ENCODE measurements around the gene NME9.

Gene NME9

DNA sequence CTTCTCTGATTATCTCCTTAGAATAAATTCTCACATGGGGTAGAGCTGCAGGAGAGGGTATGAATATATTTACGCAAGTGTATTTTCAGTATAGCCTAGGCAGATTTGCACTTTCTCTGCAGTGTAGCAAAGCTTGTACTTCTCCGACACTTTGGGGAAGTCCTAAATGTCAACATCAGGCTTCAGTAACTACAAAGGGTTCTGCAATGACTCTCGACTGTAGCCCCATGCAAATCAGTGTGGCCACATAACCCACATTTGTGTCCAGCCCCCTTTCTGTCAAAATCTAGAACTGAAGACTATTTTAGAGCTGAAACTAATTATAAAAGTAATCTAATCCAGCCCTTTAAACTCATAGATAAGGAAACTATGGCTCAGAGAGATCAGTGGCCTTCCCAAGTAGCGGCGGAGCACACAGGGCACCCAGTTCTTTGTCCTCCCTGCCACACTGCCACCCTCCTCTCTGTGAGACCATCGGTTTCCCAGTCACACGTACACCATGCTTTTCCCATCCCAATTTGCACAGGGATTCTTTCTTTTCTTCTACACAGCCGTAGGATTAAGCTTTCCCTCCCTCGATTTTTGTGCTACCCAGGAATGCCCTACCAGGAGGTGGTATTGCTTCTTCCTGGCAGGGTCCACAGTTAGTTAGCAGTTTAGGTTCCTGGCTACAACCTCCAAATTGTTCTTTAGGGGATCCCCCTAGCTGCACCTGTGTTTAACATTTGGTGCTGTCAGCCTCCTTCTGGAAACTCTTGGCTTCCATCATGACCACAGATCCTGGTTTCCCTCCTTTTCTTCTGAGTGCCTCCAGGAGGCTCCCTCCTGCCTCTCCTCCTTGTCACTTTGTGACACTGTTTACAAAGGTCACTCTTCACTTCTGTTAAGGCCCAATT lies 41.7 kb upstream of the NME9 start:
- no peak overlapping the region for H3K27ac ChIP-seq (ENCODE audit: low read length)
- H3K27me3 ChIP-seq (ENCODE audit: control insufficient read depth, insufficient read depth, low read length), result no peaks in the 10 kb centered on the region
- H3K4me1 ChIP-seq (ENCODE audit: control insufficient read depth, insufficient read depth, low read length), result no peaks in the 10 kb centered on the region
- H3K4me3 ChIP-seq (ENCODE audit: low read length), result no peak overlapping the region
- WGBS (ENCODE audit: insufficient coverage, insufficient read length), result no CpG with 5 or more reads among the region's 9 CpGs
- DNase-seq (ENCODE audit: low read depth, low spot score), result no peak
- no peaks in the 10 kb centered on the region for H3K36me3 ChIP-seq (ENCODE audit: control insufficient read depth, insufficient read depth, low read length)
- no peaks in the 10 kb centered on the region for H3K9me3 ChIP-seq (ENCODE audit: control insufficient read depth, insufficient read depth, low read length)

DNA sequence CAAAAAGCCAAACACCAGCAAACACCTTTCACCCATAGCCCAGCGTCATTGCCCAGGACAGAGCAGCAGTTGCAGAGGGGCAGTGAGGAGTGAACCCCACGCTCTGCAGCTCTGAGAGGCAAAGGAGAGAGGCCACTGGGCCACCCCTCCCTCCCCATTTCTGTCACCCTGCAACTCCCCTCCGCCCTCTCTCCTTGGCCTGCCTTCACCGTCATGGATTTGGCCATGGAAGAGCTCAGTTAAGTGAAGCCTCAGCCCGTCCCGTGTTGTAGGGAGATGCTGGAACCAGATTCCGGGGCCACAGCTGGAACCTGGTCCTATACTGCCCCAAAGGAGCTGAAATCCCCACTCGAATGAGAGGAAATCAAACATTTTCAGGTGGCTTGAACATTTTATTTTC lies 40.7 kb upstream of the NME9 start:
- Histone ChIP-seq H3K27ac (ENCODE audit: low read length) (no peak overlapping the region), H3K9me3 (ENCODE audit: control insufficient read depth, insufficient read depth, low read length) (no peaks in the 10 kb centered on the region), H3K27me3 (ENCODE audit: control insufficient read depth, insufficient read depth, low read length) (no peaks in the 10 kb centered on the region), H3K36me3 (ENCODE audit: control insufficient read depth, insufficient read depth, low read length) (no peaks in the 10 kb centered on the region), H3K4me1 (ENCODE audit: control insufficient read depth, insufficient read depth, low read length) (no peaks in the 10 kb centered on the region), H3K4me3 (ENCODE audit: low read length) (no peak overlapping the region)
- no CpG with 5 or more reads among the region's 8 CpGs for whole genome bisulfite sequencing (ENCODE audit: insufficient coverage, insufficient read length)
- no peak for DNase-seq (ENCODE audit: low read depth, low spot score)

DNA sequence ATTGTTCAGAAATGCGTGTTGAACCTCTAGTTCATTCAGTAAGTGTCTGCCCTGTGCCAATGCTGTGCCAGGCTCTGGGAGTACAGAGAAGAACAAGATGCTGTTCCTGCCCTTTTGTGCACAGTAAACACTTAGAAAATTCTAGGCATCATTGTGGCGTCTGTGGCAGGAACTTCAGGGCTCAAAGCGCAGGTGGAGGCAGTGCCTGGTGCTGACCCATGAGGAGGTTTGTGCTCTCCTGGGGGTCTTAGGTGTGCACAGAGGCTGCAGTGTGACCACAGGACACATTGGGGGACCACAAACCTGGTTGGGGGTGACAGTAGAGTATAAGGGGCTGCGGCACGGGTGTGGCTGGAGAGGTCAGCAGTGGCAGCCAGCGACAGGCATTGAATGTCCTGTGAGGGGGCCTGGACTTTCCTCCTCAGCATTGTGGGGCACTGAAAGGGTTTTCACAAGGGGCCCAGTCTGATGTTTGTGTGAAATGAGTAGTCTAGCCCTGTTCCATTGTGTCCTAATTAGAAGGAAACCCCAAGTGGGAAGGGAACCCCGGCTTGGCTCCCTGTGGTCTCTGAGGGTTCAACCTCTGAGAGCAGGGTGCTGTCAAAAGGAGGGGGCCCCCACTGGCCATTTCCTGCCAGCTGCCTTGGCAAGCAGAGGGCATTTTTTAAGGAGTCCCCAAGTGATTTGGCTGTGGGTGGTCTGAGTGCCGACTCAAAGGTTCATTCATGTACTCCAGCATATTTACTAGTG lies 39.7 kb upstream of the NME9 start:
- no peaks in the 10 kb centered on the region for H3K36me3 ChIP-seq (ENCODE audit: control insufficient read depth, insufficient read depth, low read length)
- WGBS (ENCODE audit: insufficient coverage, insufficient read length), result no CpG with 5 or more reads among the region's 8 CpGs
- no peak for DNase-seq (ENCODE audit: low read depth, low spot score)
- H3K27ac ChIP-seq (ENCODE audit: low read length), result no peak overlapping the region
- H3K4me1 ChIP-seq (ENCODE audit: control insufficient read depth, insufficient read depth, low read length), result no peaks in the 10 kb centered on the region
- H3K9me3 ChIP-seq (ENCODE audit: control insufficient read depth, insufficient read depth, low read length), result no peaks in the 10 kb centered on the region
- H3K27me3 ChIP-seq (ENCODE audit: control insufficient read depth, insufficient read depth, low read length), result no peaks in the 10 kb centered on the region
- H3K4me3 ChIP-seq (ENCODE audit: low read length), result no peak overlapping the region

DNA sequence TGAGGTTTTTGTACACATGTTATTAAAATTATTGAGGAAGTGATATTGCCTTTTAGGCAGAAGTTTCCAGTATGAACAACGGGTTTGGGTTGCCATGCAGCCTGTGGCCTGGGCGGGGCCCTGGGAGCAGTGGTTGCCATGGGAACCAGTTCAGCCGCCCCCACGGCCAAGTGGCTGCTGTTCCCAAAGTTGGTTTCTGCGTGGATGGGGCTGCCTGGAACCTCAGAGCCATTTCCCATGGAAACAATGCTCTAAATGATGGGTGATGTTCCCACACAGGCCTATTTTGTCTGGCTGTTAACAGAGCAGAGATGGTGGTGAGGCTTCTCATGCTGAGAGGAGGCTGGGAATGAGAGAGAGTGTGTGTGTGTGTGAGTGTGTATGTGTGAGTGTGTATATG lies 38.3 kb upstream of the NME9 start:
- Histone ChIP-seq H3K36me3 (ENCODE audit: control insufficient read depth, insufficient read depth, low read length) (no peaks in the 10 kb centered on the region), H3K4me1 (ENCODE audit: control insufficient read depth, insufficient read depth, low read length) (no peaks in the 10 kb centered on the region), H3K9me3 (ENCODE audit: control insufficient read depth, insufficient read depth, low read length) (no peaks in the 10 kb centered on the region), H3K27ac (ENCODE audit: low read length) (no peak overlapping the region), H3K4me3 (ENCODE audit: low read length) (no peak overlapping the region), H3K27me3 (ENCODE audit: control insufficient read depth, insufficient read depth, low read length) (no peaks in the 10 kb centered on the region)
- no CpG with 5 or more reads among the region's 5 CpGs for WGBS (ENCODE audit: insufficient coverage, insufficient read length)
- DNase-seq (ENCODE audit: low read depth, low spot score), result no peak

DNA sequence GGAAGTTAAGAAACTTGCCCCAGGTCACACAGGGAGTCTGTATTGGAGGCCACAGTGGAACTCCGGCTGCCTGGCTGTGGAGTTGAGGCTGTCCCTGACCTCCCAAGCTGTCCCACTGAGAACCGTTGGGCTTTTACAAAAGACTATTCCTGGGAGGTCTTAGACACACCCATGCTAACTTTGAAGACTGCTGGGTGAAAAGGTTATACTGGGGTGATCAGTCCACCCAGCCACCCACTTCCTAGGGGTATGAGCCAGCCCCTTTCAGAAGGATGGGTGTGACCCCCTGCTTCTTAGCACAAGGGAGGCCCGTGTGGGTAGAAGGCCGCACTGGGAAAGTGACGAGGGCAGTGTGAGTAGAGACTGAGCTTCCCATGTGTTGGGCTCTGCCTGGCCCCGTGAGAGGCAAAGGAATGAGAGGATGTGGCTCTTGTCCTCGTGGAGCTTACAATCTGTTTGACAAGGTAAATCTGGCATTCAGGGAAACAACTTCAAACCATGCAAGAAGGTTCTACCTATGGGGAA lies 37.7 kb upstream of the NME9 start:
- H3K27me3 ChIP-seq (ENCODE audit: control insufficient read depth, insufficient read depth, low read length), result no peaks in the 10 kb centered on the region

DNA sequence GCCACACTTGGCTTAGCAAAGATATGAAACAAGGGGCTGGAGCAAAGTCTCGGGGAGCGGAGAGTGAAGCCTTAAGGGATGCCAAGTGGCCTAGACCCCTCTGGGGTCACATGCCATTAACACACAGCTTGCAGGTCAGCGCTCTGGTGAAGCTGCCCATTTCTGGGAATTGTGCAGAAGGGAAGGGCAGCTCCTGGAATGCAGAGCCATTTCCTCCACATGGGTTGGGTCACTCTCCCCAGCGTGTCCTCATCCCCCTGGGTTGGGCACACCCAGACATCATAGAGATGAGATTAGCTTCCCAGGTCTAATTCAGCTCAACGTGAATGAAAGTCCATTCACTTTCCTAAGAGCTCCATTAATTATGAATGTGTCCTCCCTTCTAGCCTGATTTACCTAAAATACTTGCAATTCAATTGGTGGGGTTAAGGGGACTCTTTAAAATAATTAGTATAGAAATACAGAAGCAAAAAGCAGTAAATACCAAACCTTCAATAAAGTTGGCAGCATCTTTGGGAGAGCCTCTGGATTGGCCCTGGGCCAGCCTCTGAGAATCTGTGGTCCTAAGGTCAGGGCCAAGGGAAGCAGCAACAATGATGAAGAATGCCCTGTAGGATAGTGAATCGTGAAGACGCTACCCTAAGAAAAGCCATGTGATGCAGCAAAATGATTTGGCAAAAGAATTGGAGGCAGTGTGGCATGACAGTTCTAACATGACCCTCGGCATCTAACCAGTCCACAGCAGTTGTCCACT lies 36.5 kb upstream of the NME9 start:
- Histone ChIP-seq H3K36me3 (ENCODE audit: control insufficient read depth, insufficient read depth, low read length) (no peaks in the 10 kb centered on the region), H3K9me3 (ENCODE audit: control insufficient read depth, insufficient read depth, low read length) (no peaks in the 10 kb centered on the region), H3K4me1 (ENCODE audit: control insufficient read depth, insufficient read depth, low read length) (no peaks in the 10 kb centered on the region), H3K4me3 (ENCODE audit: low read length) (no peak overlapping the region), H3K27me3 (ENCODE audit: control insufficient read depth, insufficient read depth, low read length) (no peaks in the 10 kb centered on the region), H3K27ac (ENCODE audit: low read length) (no peak overlapping the region)
- no CpG with 5 or more reads among the region's 8 CpGs for WGBS (ENCODE audit: insufficient coverage, insufficient read length)
- DNase-seq (ENCODE audit: low read depth, low spot score), result no peak

More for the DNA sequence above, 37.7 kb upstream of the NME9 start:
- Histone ChIP-seq H3K4me3 (ENCODE audit: low read length) (no peak overlapping the region), H3K36me3 (ENCODE audit: control insufficient read depth, insufficient read depth, low read length) (no peaks in the 10 kb centered on the region), H3K27ac (ENCODE audit: low read length) (no peak overlapping the region), H3K9me3 (ENCODE audit: control insufficient read depth, insufficient read depth, low read length) (no peaks in the 10 kb centered on the region), H3K4me1 (ENCODE audit: control insufficient read depth, insufficient read depth, low read length) (no peaks in the 10 kb centered on the region)
- DNase-seq (ENCODE audit: low read depth, low spot score), result no peak
- WGBS (ENCODE audit: insufficient coverage, insufficient read length), result no CpG with 5 or more reads among the region's 7 CpGs

DNA sequence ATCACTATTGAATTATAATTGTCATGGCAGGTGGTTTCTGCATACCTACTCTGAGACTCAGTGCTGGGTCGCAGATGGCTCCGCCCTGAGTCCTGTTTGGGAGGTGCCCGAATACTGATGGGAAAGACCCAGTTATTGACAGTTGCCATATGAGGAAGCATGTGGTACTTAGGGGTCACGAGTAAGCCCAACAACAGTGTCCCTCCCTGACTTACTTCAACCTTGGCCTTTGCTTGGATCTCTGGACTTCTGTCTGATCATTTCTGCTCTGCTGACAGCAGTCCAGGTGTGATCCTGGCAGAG lies 35.6 kb upstream of the NME9 start:
- no CpG with 5 or more reads among the region's 4 CpGs for WGBS (ENCODE audit: insufficient coverage, insufficient read length)
- no peaks in the 10 kb centered on the region for H3K27me3 ChIP-seq (ENCODE audit: control insufficient read depth, insufficient read depth, low read length)
- no peak overlapping the region for H3K4me3 ChIP-seq (ENCODE audit: low read length)
- H3K36me3 ChIP-seq (ENCODE audit: control insufficient read depth, insufficient read depth, low read length), result no peaks in the 10 kb centered on the region
- H3K9me3 ChIP-seq (ENCODE audit: control insufficient read depth, insufficient read depth, low read length), result no peaks in the 10 kb centered on the region
- H3K27ac ChIP-seq (ENCODE audit: low read length), result no peak overlapping the region
- no peaks in the 10 kb centered on the region for H3K4me1 ChIP-seq (ENCODE audit: control insufficient read depth, insufficient read depth, low read length)
- no peak for DNase-seq (ENCODE audit: low read depth, low spot score)

DNA sequence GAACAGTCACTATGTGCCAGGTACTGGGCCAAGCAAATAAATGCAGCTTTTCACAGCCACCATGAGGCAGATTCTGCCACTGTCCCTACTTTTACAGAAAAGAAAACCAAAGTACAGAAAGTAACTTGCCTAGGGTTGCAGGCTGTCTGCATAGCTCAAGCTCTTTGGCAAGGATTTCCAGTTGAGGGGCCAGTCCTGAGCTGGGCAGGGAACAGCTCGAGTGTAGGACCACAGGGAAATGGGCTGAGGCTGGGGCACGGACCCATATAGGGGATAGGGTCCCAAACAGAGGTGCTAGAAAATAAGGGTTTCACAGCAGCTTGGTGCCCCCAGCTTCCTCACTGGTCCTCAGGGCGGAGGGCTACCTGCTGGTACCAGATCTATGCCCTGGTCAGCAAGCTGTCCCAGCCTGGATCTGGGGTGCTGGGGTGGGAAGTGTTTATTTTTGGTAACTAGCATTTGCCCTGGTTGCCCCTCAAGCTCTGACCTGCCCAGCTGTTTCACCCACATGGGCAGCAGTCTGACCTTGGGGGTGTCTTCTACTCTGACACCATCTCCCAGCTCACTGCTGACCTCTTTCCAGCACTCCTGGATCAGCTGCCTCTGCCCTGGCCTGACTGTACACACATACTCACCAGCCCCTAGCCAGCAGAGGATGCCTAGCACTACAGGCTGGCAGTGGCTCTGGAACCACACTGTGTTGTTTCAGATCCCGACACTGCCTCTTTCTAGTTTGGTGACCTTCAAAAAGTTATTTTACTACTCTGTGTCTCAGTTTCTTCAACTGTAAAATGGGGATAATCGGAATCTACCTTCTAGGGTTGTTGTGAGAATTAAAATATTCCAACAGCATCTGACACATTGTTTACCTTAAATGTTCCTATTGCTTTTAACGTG lies 35.0 kb upstream of the NME9 start:
- Histone ChIP-seq H3K4me1 (ENCODE audit: control insufficient read depth, insufficient read depth, low read length) (no peaks in the 10 kb centered on the region), H3K27ac (ENCODE audit: low read length) (no peak overlapping the region), H3K9me3 (ENCODE audit: control insufficient read depth, insufficient read depth, low read length) (no peaks in the 10 kb centered on the region), H3K27me3 (ENCODE audit: control insufficient read depth, insufficient read depth, low read length) (no peaks in the 10 kb centered on the region), H3K36me3 (ENCODE audit: control insufficient read depth, insufficient read depth, low read length) (no peaks in the 10 kb centered on the region), H3K4me3 (ENCODE audit: low read length) (no peak overlapping the region)
- no CpG with 5 or more reads among the region's 6 CpGs for WGBS (ENCODE audit: insufficient coverage, insufficient read length)
- DNase-seq (ENCODE audit: low read depth, low spot score), result no peak

DNA sequence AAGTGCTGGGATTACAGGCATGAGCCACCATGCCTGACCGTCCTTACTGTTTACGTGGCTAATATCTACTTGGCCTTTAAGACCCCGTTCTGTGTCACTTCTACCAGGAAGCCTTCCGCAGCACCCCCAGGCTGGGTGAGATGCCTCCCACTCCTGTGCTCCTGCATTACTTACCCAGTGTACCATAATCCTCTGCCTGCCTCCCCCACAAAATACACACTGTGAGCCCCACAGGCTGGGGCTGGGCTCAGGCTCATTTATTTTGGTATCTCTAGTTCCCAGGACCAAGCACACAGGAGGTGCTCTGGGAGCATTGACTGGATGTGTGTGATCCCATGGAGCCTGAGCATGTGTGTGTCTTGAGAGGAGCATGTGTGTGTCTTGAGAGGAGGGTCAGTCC lies 33.7 kb upstream of the NME9 start:
- H3K9me3 ChIP-seq (ENCODE audit: control insufficient read depth, insufficient read depth, low read length), result no peaks in the 10 kb centered on the region
- no CpG with 5 or more reads among the region's 4 CpGs for WGBS (ENCODE audit: insufficient coverage, insufficient read length)
- no peaks in the 10 kb centered on the region for H3K27me3 ChIP-seq (ENCODE audit: control insufficient read depth, insufficient read depth, low read length)
- no peak overlapping the region for H3K27ac ChIP-seq (ENCODE audit: low read length)
- no peaks in the 10 kb centered on the region for H3K4me1 ChIP-seq (ENCODE audit: control insufficient read depth, insufficient read depth, low read length)
- H3K4me3 ChIP-seq (ENCODE audit: low read length), result no peak overlapping the region
- no peak for DNase-seq (ENCODE audit: low read depth, low spot score)
- H3K36me3 ChIP-seq (ENCODE audit: control insufficient read depth, insufficient read depth, low read length), result no peaks in the 10 kb centered on the region
